GM19468 (cell line): ENCODE data around the gene RABGEF1.
"Not testable (repeated sequence)": the region's sequence is repeated elsewhere in the genome, so short reads cannot be mapped to it uniquely, and the experiment has no call there.

Source experiments
- ATAC-seq: cut with Tn5 transposase; IDR thresholded peaks from one replicate; pipeline ENCODE4 v1.9.1; 2021; ENCODE audit warnings: mild to moderate bottlenecking, moderate library complexity, moderate number of reproducible peaks; ENCODE audit not compliant: unreplicated experiment; ENCODE audit errors: extremely low read depth

Gene RABGEF1

DNA sequence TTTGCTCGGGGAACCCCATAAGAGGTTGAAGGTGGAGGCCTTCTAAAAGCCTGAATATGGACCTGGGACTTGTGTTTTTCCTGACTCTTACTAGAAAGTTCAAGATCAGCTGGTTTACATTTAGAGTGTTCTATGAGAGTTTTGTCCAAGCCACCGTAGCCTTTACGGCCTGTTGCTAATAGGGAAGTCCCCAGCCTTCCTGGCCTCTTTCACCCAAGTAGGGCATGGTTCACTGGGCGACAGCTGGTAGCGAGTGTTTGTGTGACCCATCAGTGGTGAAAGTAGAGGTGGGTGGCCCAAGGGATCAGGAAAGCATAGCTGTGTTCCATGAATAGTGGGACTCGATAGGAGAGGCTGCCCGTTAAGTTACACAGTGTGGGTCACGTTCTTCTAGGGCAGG is 60.1 kb downstream of the RABGEF1 start:
- ATAC-seq, result no peak

DNA sequence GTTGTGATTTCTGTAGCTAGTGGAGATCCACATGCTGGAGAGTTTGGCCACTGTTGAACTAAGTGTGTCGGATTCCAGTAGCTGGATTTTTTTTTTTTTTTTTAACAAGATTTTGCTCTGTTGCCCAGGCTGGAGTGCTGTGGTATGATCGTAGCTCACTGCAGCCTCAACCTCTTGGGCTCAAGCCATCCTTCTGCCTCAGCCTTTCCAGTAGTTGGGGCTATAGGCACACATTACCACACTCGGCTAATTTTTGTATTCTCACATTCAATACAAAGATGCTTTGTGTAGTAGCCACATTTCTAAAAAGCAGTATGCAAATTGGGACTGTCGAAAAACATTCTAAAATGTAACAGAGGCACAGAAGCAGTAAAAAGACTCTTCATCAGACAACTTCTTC is 63.5 kb downstream of the RABGEF1 start:
- no peak for ATAC-seq

DNA sequence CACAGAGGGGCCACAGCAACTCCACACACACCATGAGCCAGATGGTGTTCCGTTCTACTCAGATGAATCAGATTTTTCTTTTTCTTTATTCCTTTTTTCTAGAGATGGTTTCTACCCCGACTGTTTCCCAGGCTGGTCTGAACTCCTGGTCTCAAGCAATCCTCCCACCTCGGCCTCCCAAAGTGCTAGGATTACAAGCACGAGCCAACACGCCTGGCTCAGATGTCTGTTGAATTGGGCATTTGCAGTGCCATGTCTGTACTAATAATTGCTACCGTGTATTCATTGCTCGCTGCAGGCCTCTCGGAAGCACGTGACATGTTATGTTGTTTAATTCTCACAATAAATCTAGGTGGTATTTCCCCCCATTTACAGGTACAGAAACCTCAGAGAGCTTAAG is 67.2 kb downstream of the RABGEF1 start:
- no peak for ATAC-seq

DNA sequence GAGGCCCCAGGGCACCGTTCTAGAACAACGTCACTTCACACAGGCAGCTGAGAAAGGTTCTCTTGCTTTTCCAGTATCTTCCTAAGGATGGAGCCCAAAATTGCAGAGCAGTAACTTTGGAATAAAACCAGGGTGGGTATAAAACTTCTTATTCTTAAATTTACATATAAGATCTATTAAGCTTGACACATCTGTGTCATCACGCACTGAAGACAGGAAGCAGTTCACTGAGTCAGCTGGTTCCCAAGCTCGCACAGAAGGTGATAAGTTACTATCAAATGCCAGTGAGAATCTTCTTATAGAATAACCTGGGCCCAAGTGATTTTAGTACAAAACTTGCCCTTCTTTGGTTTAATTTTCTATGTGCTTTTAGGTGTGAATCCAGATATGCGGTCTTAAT is 70.2 kb downstream of the RABGEF1 start:
- ATAC-seq, result no peak

DNA sequence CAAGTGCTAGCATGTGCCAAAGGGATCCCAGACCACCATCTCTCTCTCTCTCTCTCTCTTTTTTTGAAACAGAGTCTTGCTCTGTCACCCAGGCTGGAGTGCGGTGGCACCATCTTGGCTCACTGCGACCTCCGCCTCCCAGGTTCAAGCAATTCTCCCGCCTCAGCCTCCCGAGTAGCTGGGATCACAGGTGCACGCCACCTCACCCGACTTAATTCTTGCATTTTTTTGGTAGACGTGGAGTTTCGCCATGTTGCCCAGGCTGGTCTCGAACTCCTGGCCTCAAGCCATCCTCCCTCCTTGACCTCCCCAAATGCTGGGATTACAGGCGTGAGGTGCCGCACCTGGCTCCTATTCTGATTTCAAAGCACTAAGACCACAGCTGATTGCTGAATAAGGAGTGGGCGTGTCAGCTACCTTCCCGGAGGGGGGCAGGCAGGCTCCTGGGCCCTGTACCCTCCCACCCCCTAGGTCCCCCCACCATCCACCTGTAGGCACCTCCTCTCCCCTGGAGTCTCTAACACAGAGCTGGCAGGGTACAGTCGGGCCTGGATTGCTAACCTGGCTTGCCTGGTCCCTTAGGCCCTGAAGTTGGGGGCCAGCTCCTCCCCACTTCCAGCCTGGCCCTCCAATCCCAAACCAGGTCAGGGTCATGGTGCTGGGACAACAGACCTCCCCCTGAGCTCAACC is 74.8 kb downstream of the RABGEF1 start:
- ATAC-seq, result not testable (repeated sequence)

DNA sequence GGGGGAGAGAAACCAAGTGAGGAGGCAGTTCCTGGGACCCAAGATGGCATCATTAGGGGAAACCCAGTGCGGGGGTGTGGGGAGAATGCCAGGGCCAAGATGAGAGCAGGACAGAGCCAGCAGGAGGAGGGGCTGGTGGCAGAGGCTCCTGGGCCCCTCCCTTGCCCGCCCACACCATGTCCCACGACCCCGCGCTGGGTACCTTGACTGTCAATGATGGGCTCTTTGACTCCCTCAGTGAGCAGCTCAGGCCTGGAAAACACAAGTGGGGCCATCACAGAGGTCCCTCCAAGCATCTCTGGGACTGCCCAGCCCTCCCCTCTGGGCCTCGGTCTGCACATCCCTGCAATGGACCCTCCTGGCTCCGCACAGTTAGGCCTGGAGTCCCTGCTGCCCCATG is 75.4 kb downstream of the RABGEF1 start:
- ATAC-seq, result no peak

DNA sequence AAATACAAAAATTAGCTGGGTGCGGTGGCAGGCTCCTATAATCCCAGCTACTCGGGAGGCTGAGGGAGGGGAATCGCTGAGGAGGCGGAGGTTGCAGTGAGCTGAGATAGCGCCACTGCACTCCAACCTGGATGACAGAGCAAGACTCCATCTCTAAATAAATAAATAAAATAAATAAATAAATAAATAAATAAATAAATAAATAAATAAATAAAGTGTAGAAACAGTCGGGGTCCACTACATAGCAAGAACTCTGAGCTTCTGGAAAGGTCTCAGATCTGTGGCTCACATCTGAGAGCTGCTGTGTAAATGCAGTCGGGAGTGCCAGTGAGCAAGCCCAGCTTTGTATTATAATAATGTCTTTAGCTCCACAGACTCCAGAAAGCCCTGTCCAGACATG is 76.1 kb downstream of the RABGEF1 start:
- ATAC-seq, result not testable (repeated sequence)

DNA sequence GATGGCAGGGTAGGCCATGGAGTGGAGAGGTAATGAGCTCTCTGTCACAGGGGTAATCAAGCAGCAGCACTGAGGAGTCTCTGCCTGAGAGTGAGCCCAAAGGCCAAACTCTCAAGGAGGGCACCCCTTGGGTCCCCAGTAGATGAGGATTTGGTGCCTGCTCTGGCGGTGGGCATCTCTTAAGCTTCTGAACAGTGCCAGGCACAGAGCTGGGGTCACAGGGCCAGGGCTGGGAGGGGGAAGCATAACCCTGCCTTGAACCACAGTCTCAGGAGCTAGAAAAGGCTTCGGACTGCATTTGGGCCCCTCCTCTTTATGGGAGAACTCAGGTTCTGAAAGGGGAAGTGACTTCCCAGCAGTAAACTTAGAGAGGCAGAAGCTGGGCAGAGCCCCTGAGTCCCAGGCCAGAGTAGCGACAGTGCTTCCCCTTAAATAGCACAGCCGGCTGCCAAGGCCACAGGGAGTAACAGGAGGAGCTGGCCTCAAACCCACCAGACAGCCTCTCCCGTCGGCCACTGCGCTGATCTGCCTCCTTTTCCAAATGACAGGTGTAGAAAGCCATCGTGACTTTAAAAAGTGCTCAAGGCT is 76.8 kb downstream of the RABGEF1 start:
- not testable (repeated sequence) for ATAC-seq

DNA sequence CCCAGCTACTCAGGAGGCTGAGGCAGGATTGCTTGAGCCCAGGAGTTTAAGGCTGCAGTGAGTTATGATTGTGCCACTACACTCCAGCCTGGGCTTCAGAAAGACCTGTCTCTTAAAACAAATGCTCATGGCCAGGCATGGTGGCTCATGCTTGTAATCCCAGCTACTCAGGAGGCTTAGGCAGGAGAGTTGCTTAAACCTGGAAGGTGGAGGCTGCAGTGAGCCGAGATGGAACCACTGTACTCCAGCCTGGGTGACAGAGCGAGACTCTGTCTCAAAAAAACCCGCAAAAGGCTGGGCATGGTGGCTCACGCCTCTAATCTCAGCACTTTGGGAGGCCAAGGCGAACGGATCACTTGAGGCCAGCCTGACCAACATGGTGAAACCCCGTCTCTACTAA is 77.4 kb downstream of the RABGEF1 start:
- ATAC-seq, result not testable (repeated sequence)

DNA sequence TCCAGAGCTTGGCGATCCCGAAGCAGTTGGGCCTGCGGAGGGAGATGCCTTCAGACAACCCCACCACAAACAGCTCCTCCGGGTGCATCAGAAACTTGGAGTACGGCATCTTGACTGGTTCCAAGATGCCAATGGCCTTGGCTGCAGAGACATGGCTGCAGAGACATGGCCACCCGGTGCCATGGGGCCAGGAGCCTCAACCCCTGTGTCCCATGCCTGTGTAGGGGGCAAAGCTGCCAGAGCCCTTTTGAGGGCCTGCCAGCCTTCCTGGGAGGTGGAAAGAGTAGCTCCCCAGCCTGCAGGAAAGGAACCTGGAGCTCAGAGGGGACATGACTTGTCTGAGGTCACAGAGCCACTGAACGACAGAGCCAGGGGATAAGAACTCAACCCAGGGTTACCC is 83.5 kb downstream of the RABGEF1 start:
- no peak for ATAC-seq

DNA sequence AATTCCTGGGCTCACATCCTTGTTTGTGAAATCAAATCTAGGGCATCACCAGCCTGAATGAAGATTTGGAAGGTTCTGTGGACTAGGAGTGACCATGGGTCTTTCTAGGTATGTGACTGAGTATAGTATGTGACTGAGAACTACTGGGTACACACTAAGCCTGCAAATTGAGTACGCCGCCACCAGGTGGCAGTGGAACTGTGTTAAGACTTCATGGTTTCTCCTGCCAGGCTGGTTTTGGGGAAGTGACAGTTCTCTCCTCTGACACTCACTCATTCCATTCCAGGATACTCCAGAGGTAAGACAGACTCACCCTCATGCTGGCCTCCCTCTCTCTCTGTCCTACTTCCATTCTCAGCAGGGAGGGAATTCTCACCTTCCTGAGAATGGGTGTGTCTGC is 85.0 kb downstream of the RABGEF1 start:
- not testable (repeated sequence) for ATAC-seq

DNA sequence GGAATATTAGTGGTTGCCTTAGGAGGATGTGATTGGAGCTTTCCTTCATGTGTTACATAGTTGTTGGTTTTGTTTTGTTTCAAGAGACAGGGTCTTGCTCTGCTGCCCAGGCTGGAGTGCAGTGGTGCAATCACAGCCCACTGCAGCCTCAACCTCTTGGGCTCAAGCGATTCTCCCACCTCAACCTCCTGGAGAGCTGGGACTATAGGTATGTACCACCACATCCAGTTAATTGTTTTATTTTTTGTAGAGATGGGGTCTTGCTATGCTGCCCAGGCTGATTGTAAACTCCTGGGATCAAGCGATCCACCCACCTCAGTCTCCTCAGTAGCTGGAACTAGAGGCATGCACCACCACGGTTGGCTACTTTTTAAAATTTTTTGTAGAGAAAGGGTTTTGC is 86.1 kb downstream of the RABGEF1 start:
- ATAC-seq, result no peak

DNA sequence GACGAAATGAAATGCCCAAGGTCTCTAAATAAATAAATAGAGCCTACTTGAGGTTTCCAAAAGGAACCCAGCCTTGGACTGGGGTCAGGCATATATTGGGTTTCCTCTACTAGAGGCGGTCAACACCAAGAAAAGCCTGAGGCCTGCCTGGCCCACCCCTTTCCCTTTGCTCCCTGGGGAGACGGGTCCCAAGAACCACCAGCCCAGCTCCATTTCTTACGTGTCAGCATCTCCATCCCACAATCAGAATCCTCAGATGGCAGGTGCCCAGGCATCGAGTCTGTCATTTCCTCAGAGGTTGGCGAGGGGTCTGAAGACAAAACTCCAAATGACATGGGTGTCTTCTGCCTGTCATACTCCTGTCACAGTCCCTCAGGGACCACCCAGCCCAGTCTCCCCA is 90.4 kb downstream of the RABGEF1 start:
- ATAC-seq, result not testable (repeated sequence)

DNA sequence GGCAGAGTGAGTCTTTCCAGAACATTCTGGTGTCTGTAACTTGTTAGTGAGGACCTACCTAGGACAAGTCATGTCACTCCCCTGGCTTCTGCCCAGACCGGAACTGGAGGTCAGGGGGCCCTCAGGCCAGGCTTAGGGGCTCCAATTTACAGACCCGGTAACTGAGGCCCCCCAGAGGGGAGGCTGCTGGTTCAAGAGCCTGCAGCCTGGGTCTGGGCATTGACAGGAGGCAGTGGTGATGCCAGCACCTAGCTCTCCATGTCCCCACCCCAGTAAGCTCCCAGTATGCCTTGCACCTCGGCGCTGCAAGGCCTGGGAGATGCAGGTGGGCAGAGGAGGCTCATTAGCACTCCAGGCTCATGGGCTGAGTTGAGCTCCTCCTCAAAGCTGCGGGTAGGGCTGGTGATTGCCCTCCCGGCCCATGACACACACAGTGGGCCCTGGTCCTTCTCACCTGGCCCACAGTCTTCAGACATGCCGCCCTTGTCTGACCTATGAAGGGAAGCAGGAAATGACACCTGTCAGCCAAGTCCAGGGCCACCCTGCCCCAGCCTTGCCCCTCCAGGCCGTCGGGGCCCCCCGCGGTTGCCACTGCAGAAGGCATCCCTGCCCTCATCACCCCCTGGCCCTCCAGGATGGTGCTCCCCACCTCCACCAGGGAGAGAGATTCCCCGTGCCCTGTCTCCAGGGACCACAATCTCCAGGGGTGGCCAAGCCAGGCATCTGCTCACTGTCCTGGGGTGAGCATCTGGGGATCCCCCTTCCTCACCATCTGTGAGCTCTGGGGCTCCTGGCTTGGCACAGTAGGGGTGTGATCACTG is 92.2 kb downstream of the RABGEF1 start:
- no peak for ATAC-seq

DNA sequence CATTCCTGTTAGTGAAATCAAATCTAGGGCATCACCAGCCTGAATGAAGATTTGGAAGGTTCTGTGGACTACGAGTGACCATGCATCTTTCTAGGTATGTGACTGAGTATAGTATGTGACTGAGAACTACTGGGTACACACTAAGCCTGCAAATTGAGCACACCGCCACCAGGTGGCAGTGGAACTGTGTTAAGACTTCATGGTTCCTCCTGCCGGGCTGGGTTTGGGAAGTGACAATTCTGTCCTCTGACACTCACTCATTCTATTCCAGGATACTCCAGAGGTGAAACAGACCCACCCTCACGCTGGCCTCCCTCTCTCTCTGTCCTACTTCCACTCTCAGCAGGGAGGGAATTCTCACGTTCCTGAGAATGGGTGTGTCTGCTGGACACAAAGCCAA is 96.5 kb downstream of the RABGEF1 start:
- ATAC-seq, result no peak

DNA sequence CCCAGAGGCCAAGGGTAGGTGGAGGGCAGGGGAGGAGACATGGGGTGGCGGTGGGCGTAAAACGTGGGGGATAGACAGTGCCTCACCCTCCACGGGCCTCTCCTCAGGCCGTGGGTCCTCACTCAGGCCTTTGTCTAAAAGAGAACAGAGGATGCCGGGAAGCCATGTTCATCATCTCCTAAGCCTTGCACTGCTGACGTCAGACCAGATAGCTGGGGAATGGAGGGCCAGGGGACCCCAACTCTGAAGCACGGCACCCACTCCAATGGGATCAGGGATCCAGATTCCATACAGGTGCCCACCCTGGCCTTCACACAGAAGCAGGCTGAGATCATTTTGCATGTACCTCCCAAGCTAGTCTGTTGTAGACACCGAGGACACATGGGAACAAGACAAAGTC is 97.1 kb downstream of the RABGEF1 start:
- ATAC-seq, result no peak

DNA sequence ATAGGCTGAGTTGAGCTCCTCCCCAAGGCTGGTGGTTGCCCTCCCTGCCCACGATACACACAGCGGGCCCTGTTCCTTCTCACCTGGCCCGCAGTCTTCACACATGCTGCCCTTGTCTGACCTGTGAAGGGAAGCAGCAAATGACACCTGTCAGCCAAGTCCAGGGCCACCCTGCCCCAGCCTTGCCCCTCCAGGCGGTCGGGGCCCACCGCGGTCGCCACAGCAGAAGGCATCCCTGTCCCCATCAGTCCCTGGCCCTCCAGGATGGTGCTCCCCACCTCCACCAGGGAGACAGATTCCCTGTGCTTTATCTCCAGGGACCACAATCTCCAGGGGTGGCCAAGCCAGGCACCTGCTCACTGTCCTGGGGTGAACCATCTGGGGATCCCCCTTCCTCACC is 99.3 kb downstream of the RABGEF1 start:
- no peak for ATAC-seq

DNA sequence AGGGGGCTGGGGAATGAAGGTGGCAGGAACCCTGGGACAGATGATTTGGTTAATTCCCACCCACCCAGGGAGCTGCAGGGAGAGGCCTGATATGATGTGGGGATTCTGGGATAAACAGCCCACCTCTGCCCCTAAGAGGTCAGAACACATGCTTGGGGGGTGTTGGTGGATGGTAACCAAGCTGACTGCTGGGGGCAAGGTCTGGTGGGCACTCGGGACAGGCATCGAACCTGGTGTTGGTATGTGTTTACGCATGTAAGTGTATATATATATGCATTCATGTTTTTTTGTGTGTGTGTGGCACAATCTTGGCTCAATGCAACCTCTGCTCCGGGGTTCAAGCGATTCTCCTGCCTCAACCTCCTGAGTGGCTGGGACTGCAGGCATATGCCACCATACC is 99.8 kb downstream of the RABGEF1 start:
- no peak for ATAC-seq

DNA sequence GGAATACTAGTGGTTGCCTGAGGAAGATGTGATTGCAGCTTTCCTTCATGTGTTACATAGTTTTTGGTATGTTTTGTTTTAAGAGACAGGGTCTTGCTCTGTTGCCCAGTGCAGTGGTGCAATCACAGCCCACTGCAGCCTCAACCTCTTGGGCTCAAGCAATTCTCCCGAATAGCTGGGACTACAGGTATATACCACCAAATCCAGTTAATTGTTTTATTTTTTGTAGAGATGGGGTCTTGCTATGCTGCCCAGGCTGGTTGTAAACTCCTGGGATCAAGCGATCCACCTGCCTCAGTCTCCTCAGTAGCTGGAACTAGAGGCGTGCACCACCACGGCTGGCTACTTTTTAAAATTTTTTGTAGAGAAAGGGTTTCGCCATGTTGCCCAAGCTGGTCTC is 101.4 kb downstream of the RABGEF1 start:
- ATAC-seq, result no peak

DNA sequence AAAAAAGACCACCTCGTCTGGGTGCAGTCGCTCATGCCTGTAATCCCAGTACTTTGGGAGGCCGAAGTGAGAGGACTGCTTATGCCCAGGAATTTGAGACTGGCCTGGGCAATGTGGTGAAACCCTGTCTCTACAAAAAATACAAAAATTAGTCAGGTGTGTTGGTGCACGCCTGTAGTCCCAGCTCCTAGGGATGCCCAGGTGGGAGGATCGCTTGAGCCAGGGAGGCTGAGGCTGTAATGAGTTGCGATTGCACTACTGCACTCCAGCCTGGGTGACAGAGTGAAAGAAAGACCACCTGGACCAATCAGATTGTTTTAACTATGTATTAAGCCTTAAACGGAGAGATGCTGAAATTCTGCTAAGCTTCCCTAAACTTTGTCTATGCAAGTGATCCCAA is 103.0 kb downstream of the RABGEF1 start:
- not testable (repeated sequence) for ATAC-seq
